Urothelium cell line (cell line): ENCODE data around the gene SOX15.
A peak's percentile ranks its signal among the peaks of the same experiment; 100 is the strongest.
"Not testable (repeated sequence)": the region's sequence is repeated elsewhere in the genome, so short reads cannot be mapped to it uniquely, and the experiment has no call there.

ENCODE experiments used
- DNase-seq: peaks from one replicate; pipeline ENCODE4 v3.0.0; 2011; ENCODE audit warnings: low spot score, mixed read lengths
- FAIRE-seq: peaks from 2 replicates; lab custom pipeline; 2011; peaks lifted over from hg19 to GRCh38; lab: Jason Lieb, UNC

Gene SOX15

GRCh38 chr17:7589891-7590691, at the start of gene SOX15:
Gene SOX15 (minus strand): TSS chr17:7590094. CDS start chr17:7589676, 418 bp downstream.
- no peak for DNase-seq

DNA sequence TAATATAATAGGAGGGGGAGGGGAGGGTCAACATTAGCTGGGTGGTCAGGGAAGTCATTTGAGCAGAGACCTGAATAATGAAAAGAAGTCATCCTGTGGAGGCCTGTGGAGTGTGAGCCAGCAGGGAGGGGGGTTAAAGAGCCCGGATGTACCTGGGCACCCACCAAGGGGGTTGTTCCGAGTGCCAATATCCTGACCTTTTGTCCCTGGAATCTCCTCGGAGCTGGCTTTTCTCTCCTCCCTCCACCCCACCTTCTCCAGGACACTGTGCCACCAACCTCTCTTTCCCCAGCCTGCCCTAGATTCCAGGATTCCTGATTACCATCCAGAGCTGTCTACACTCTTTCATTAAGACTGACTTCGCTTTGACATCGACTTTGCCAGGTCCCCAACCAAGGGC, 46.3 kb upstream of the SOX15 start:
- DNase-seq (no peak), FAIRE-seq (no peak)

More at GRCh38 chr17:7589891-7590691, at the start of gene SOX15:
- no peak for FAIRE-seq

DNA sequence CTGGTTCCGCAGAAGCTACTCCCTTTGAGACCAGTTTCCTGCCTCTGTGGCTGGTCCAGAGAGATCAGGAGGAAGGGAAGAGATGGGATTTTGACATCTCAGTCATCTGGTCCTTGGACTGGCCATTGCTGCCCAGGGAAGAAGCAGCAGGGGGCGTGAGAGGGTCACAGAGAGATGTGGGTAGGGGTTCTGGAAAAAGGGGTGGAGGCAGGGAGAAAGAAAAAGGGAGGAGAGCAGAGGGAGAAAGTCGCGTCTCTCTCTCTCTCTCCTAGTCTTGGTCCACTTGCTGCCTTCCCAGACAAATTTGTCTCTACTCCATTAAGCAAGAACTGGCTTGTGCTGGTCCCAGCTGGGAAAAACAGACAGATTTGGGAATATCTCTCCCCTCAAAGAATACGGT, 44.5 kb upstream of the SOX15 start:
- DNase-seq, result no peak
- no peak for FAIRE-seq

GRCh38 chr17:7633093-7633492, 43.2 kb upstream of the SOX15 start:
- no peak for DNase-seq
- FAIRE-seq, result no peak

GRCh38 chr17:7632492-7632894, 42.6 kb upstream of the SOX15 start:
- no peak for DNase-seq
- no peak for FAIRE-seq

GRCh38 chr17:7631398-7632380, 41.8 kb upstream of the SOX15 start:
- FAIRE-seq, result no peak
- DNase-seq, result no peak

DNA sequence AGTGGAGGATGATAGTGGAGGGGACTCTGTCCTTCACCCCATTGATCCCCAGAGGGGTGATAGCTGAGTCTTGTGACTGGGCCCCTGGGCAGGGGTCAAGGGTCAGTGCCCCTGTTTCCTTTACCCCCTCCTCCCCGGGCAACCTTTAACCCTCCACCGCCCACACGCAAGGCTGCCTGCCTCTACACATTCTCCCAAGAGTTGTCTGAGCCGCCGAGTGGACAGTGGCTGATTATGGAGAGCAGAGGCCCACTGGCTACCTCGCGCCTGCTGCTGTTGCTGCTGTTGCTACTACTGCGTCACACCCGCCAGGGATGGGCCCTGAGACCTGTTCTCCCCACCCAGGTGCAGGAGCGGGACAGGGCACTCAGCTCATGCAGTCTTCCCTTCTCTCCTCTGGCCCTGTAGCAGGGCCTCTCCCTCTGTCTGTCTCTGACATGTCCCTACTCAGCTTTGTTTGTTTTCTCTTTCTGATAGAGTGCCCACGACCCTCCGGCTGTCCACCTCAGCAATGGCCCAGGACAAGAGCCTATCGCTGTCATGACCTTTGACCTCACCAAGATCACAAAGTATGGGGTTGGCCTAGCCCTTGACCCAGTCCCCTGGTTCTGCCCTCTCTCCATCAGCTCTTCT, 40.2 kb upstream of the SOX15 start, which contains the start of gene SHBG:
Gene SHBG, plus strand, starts transcription at position 197 of the 633 bp plus-strand sequence. Its CDS starts 38 bp downstream, at position 235.
- FAIRE-seq, result no peak

GRCh38 chr17:7627250-7628121, 37.6 kb upstream of the SOX15 start, which contains the start of gene SAT2:
Gene SAT2 (minus strand): TSS chr17:7627821. CDS start chr17:7627635, 186 bp downstream.
- peak; percentile 93 for DNase-seq
- no peak for FAIRE-seq

More for the DNA sequence above, 40.2 kb upstream of the SOX15 start, which contains the start of gene SHBG:
- DNase-seq, result no peak

DNA sequence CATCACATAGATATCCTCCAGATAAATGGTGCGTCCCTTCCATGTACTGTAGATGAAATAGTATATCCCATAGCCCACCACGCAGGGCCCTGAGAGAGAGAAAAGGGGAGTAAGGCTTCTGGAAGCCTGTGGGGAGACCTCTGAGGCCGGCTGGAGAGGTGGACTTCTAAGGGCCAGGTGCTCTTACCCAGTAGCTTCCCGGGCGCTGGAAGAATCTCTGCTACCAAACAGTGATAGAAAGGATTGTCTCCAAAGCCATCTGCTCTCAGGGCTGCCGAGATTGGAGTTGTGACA, 37.0 kb upstream of the SOX15 start:
- no peak for FAIRE-seq
- no peak for DNase-seq

- DNase-seq, result no peak
- FAIRE-seq, result no peak
These were observed 36.4 kb upstream of the SOX15 start for GRCh38 chr17:7626307-7626706.

DNA sequence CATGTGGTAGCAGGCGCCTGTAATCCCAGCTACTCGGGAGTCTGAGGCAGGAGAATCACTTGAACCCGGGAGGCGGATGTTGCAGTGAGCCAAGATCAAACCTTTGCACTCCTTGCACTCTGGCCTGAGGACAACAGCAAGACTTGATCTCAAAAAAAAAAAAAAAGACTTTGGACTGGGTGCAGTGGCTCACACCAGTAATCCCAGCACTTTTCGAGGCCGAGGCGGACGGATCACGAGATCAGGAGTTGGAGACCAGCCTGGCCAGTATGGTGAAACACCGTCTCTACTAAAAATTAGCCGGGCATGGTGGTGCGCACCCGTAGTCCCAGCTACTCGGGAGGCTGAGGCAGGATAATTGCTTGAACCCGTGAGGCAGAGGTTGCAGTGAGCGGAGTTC, 35.9 kb upstream of the SOX15 start:
- DNase-seq, FAIRE-seq: not testable (repeated sequence)

- FAIRE-seq (no peak), DNase-seq (no peak)
These were observed 33.8 kb upstream of the SOX15 start for GRCh38 chr17:7623661-7624060.

DNA sequence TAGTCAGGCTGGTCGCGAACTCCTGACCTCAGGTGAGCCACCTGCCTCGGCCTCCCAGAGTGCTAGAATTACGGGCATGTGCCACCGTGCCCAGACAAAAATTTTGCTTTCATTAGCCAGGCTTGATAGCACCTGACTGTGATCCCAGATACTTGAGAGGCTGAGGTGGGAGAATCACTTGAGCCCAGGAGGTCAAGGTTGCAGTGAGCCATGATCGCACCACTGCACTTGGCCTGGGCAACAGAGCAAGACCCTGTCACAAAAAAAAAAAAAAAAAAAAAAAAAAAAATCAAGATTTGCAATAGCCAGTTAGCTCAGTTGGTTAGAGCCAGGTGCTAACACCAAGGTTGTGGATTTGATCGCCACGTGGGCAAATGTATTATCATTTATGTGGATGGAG, 30.9 kb upstream of the SOX15 start:
- no peak for FAIRE-seq
- no peak for DNase-seq

DNA sequence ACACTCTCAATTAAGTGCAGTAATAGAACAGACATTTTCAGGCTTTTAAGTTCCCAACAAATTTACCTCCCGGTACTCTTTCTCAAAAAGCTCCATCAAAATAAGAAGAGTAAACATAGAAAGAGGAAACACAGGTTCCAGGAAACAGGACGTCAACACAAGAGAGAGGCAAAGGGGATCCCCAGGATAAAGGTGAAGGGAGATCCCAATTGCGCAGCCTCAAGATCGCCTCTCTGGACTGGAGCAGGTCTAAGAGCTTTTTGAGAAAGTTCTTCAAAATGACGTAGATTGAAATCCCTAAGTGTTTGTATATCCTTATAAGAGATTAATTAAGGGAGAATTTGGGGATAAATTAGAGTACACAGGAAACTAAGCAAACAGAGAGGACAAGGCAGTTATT, 28.7 kb upstream of the SOX15 start:
- FAIRE-seq (no peak), DNase-seq (no peak)

GRCh38 chr17:7615265-7615747, 25.4 kb upstream of the SOX15 start:
- DNase-seq (no peak), FAIRE-seq (no peak)

DNA sequence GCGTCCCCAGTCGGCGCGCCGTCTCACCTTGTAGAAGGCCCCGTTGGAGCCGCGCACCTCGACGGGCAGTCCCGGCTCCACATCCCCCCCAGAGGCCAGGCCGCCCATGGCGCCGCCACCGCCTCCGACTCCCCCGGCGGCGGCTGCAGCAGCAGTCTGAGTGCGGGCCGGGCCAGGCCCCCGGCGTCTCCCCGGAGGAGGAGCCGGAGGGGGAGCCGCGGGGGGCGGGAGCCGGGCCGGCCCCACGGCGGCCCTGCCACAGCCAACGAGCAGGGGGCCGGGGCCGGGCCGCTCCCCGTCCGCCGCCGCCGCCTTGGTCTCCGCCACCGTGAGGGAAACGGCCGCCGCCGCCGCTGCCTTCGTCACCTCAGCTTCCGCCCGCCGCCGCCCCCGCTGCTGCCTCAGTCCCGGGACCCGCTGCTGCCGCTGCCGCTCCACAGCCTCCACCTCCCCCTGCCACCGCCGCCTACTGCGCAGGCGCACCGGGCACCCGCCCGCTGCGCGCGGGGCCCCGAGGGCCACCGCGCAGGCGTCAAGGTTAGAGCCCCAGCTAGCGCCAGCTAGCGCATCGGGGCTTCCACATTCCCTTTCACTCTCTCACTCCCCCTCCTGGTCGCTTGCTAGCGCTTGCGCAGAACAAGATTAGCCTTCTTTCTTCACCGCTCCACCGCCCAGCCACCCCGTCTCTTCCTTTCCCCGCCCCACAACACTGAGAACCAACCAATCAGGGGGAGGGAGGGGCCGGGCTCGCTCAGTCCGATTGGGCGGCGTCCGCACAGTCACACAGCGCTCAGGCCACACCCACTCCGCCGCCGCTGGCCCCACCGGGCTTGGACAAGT, 24.8 kb upstream of the SOX15 start, which contains the start of gene FXR2:
Gene FXR2, minus strand, starts transcription at position 473 of the 840 bp plus-strand sequence. Its CDS starts 365 bp downstream, at position 108.
- DNase-seq, result peak; percentile 97
- no peak for FAIRE-seq

GRCh38 chr17:7613769-7614424, 24.0 kb upstream of the SOX15 start:
- DNase-seq, result no peak
- no peak for FAIRE-seq

- DNase-seq (no peak), FAIRE-seq (no peak)
These were observed 22.4 kb upstream of the SOX15 start for GRCh38 chr17:7612294-7612640.
